Tibial nerve (tissue), 4 donors: Measurements from ENCODE around the gene HCN1. TPM values are rescaled to one million over a fixed set of nuclear protein-coding genes. Genes with fewer than 3 reads are reported as not detected.
"Not testable (repeated sequence)": the region's sequence is repeated elsewhere in the genome, so short reads cannot be mapped to it uniquely, and the experiment has no call there.

Experiments
- DNase-seq, 2 donors: peaks; one replicate each; pipeline ENCODE4 v3.0.0-alpha.2; 2019; ENCODE audit warnings: low spot score in 2 of 2
- H3K27ac ChIP-seq, 4 donors: fragments of 200-600 bp; sonication (generic) in 3 of 4; one replicate each; pipeline ENCODE4 v1.5.1; 2017 to 2019; ENCODE audit warnings: mild to moderate bottlenecking in 1 of 4
- H3K27me3 ChIP-seq, 2 donors: fragments of 200-600 bp; sonication (generic) in 1 of 2; one replicate each; pipeline versions ENCODE4 v1.5.1 to v1.6.0; 2017 to 2019
- H3K36me3 ChIP-seq, 3 donors: fragments of 200-600 bp; sonication (generic); one replicate each; pipeline ENCODE4 v1.5.1; 2018 to 2019
- H3K4me1 ChIP-seq, 4 donors: fragments of 200-600 bp; sonication (generic) in 3 of 4; one replicate each; pipeline ENCODE4 v1.5.1; 2017 to 2019
- H3K4me3 ChIP-seq, 4 donors: fragments of 200-600 bp; sonication (generic) in 3 of 4; one replicate each; pipeline ENCODE4 v1.5.1; 2017 to 2019; ENCODE audit warnings: mild to moderate bottlenecking in 1 of 4, moderate library complexity in 1 of 4
- H3K9me3 ChIP-seq, 4 donors: fragments of 200-600 bp; sonication (generic) in 3 of 4; one replicate each; pipeline ENCODE4 v1.5.1; 2017 to 2019
- CTCF ChIP-seq, 5 experiments: fragments of 200-600 bp in 3 of 5; fragments of 450-650 bp in 2 of 5; sonication (generic) in 3 of 5; IDR thresholded peaks; one replicate each; pipeline ENCODE4 v1.5.1; 2016 to 2019; ENCODE audit warnings: antibody characterized with exemption in 5 of 5, mild to moderate bottlenecking in 3 of 5, moderate library complexity in 2 of 5
- EP300 ChIP-seq, 2 donors: sonication (generic); formaldehyde crosslinking; IDR thresholded peaks; one replicate each; pipeline ENCODE4 v1.6.1; 2017; ENCODE audit warnings: antibody characterized with exemption in 2 of 2, mild to moderate bottlenecking in 1 of 2
- POLR2A ChIP-seq, 2 donors: fragments of 450-650 bp; IDR thresholded peaks; one replicate each; pipeline ENCODE4 v1.6.1; 2017; ENCODE audit warnings: antibody characterized with exemption in 2 of 2, mild to moderate bottlenecking in 2 of 2, moderate library complexity in 2 of 2
- WGBS, 2 donors: methylation state at CpG; one replicate each; pipeline ENCODE4 v1.1.5; 2018; 5-methylcytosine and 5-hydroxymethylcytosine counted together
- total RNA-seq, 4 donors: library from RNA; depleted of rRNA; stranded (reverse); fragments of >200 nt; gene quantifications; one replicate each; pipeline ENCODE4 v1.1.0, GENCODE V29; 2016

The HCN1 gene
- total RNA-seq, 4 donors from 2014 or later = 16.2 to 21.9 (median 17.7) TPM

DNA sequence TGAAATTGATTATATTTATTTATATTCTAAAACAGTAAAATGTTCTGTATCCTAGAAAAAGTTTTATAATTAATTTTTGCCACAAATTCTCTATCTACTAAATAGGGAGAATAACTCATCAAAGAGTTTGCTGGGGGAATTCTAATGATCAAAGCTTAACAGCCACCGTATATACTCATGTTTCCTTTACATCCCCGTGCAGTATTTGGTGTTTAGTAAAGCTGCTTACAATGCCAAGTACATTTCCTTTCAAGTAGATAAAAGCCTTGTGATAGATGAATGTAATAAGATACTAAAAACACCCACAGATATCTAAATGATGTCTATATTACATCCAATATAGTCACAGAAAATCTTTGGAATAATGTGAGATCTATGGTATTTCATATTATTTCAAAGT lies 312.2 kb downstream of the HCN1 start:
- TF ChIP-seq CTCF (IDR thresholded peaks at IDR 0.05) = no peak
- no peak for TF ChIP-seq EP300 (IDR thresholded peaks at IDR 0.05)
- TF ChIP-seq POLR2A (IDR thresholded peaks at IDR 0.05) = no peak
- Histone ChIP-seq H3K36me3 (no peaks in the 10 kb centered on the region), H3K27me3 (no peaks in the 10 kb centered on the region), H3K4me1 (peaks cover 0 to 11% (median 0%) of the 10 kb centered on the region in 4 donors), H3K27ac (no peak overlapping the region), H3K9me3 (no peaks in the 10 kb centered on the region), H3K4me3 (no peak overlapping the region)
- 18 to 19% methylated on average over 2 of the region's 2 CpGs for WGBS, 2 donors
- no peak for DNase-seq

DNA sequence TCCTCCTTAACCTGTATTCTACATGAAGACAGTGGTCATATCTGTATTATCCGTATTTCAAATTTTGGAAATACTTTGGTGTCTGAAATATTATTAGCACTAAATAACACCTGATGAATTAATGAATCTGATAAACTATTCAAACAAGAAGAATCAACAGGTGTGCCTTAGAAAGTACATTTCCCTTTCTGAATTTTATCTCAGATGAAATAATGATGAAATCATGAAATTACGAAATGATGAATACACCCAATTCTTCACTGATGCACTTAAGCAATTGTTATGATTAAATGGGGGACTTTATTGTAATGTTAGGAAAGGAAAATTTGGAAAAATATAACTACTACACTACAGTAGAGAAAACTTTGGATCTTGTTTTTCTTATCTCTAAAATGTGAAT lies 313.6 kb downstream of the HCN1 start:
- TF ChIP-seq EP300 (IDR thresholded peaks at IDR 0.05) (no peak), CTCF (IDR thresholded peaks at IDR 0.05) (no peak), POLR2A (IDR thresholded peaks at IDR 0.05) (no peak)
- peaks cover 0 to 6% (median 0%) of the 10 kb centered on the region in 4 donors for H3K9me3 ChIP-seq
- no peak overlapping the region for H3K4me3 ChIP-seq
- 95 to 97% methylated on average over 2 of the region's 2 CpGs for WGBS, 2 donors
- H3K27me3 ChIP-seq = no peaks in the 10 kb centered on the region
- no peak overlapping the region for H3K27ac ChIP-seq
- no peak for DNase-seq
- H3K36me3 ChIP-seq = no peaks in the 10 kb centered on the region
- H3K4me1 ChIP-seq = peaks cover 0 to 11% (median 0%) of the 10 kb centered on the region in 4 donors

GRCh38 chr5:45376417-45376816 lies 319.8 kb downstream of the HCN1 start:
- Histone ChIP-seq H3K9me3 (peaks cover 0 to 6% (median 0%) of the 10 kb centered on the region in 4 donors), H3K4me1 (no peaks in the 10 kb centered on the region), H3K27me3 (no peaks in the 10 kb centered on the region), H3K4me3 (no peak overlapping the region), H3K36me3 (no peaks in the 10 kb centered on the region), H3K27ac (no peak overlapping the region)
- DNase-seq = no peak
- 59 to 70% methylated on average over 2 of the region's 2 CpGs for WGBS, 2 donors
- no peak for TF ChIP-seq POLR2A (IDR thresholded peaks at IDR 0.05)
- TF ChIP-seq CTCF (IDR thresholded peaks at IDR 0.05) = no peak
- no peak for TF ChIP-seq EP300 (IDR thresholded peaks at IDR 0.05)

DNA sequence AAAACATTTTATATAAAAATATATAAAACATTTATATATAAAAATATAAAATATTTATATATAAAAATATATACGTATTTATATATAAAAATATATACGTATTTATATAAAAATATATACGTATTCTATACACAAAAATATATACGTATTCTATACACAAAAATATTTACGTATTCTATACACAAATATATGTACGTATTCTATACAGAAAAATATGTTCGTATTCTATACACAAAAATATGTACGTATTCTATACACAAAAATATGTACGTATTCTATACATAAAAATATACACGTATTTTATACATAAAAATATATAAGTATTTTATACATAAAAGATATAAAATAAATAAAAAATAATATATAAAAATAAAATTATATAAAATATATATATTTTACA lies 323.6 kb downstream of the HCN1 start:
- no peak for DNase-seq
- no peaks in the 10 kb centered on the region for H3K36me3 ChIP-seq
- H3K4me3 ChIP-seq = no peak overlapping the region
- H3K27me3 ChIP-seq = no peaks in the 10 kb centered on the region
- H3K27ac ChIP-seq = no peak overlapping the region
- TF ChIP-seq CTCF (IDR thresholded peaks at IDR 0.05) (no peak), POLR2A (IDR thresholded peaks at IDR 0.05) (no peak), EP300 (IDR thresholded peaks at IDR 0.05) (no peak)
- no peaks in the 10 kb centered on the region for H3K4me1 ChIP-seq
- no peaks in the 10 kb centered on the region for H3K9me3 ChIP-seq
- WGBS, 2 donors = 92 to 96% methylated on average over 10 of the region's 10 CpGs

DNA sequence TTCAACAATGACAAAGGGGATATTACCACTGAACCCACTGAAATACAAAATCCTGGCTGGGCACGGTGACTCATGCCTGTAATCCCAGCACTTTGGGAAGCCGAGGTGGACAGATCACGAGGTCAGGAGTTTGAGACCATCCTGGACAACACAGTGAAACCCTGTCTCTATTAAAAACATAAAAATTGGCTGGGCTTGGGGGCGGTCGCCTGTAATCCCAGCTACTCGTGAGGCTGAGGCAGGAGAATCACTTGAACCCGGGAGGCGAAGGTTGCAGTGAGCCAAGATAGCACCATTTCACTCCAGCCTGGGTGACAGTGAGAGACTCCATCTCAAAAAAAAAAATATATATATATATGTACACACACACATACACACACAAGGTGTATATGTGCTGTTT lies 324.8 kb downstream of the HCN1 start:
- not testable (repeated sequence) for H3K9me3 ChIP-seq, DNase-seq, H3K36me3 ChIP-seq, H3K4me3 ChIP-seq, H3K27me3 ChIP-seq, H3K27ac ChIP-seq, H3K4me1 ChIP-seq
- 89 to 92% methylated on average over 8 of the region's 8 CpGs for WGBS, 2 donors
